HG03025 (cell line): Measurements from ENCODE around the gene YPEL2.
"Not testable (repeated sequence)": the region's sequence is repeated elsewhere in the genome, so short reads cannot be mapped to it uniquely, and the experiment has no call there.

Source experiments
- ATAC-seq: cut with Tn5 transposase; IDR thresholded peaks from one replicate; pipeline ENCODE4 v1.9.1; 2021; ENCODE audit warnings: mild to moderate bottlenecking, moderate library complexity; ENCODE audit not compliant: unreplicated experiment, low FRiP score

Gene YPEL2

GRCh38 chr17:59331129-59331928 is at the start of gene YPEL2:
YPEL2 (plus strand) TSS chr17:59331655; CDS start chr17:59353410, 21,755 bp downstream.
- ATAC-seq = peak; percentile 94

DNA sequence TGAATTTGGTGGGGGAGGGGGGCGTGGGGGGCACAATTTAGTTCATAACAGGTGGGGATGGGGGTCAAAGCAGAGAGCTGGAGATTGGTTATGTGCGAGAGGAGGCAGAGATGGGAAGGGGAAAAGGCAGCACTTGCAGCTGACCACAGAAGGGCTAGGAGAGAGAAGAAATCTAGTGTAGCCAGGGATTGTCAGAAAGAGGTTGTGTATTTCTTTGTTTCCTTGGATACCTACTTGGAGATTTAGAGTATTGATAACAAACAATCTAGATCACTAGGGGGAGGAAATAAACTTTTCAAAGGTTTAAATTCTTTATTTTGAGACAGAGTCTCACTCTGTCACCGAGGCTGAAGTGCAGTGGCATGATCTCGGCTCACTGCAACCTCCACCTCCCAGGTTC is 47.1 kb upstream of the YPEL2 start:
- ATAC-seq = no peak

GRCh38 chr17:59287452-59287851 is 44.0 kb upstream of the YPEL2 start:
- no peak for ATAC-seq

GRCh38 chr17:59287891-59288290 is 43.6 kb upstream of the YPEL2 start:
- no peak for ATAC-seq

DNA sequence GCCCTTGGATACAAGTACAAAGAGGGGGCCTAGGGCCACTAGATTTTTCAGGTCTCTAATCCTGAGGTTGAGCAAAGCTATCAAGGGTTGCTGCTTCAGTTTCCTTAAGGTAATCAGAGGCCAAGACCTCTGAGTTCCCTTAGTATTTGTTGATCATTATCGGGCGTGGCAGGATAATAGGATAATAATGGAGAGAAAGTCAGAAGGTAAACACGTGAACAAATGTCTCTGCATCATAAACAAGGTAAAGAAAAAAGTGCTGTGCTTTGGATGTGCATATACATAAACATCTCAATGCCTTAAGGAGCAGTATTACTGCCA is 41.5 kb upstream of the YPEL2 start:
- ATAC-seq = no peak

GRCh38 chr17:59290302-59290998 is 41.0 kb upstream of the YPEL2 start:
- not testable (repeated sequence) for ATAC-seq

DNA sequence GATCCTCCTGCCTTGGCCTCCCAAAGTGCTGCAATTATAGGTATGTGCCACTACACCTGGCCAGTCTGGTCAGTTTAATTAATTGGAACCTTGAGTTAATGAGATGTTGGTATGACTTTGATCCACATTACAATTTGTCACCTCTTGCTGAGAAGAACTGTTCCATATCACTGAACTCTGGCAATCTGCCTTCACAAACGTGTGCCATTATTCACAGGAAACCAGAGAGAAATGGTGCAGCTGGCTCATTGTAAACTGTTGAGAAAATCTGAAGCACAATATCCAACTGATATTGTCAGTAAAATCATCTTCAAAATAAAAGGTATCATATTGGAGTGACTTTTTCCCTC is 39.3 kb upstream of the YPEL2 start:
- no peak for ATAC-seq

- ATAC-seq = no peak
Observed at GRCh38 chr17:59296190-59296589, 35.3 kb upstream of the YPEL2 start.

DNA sequence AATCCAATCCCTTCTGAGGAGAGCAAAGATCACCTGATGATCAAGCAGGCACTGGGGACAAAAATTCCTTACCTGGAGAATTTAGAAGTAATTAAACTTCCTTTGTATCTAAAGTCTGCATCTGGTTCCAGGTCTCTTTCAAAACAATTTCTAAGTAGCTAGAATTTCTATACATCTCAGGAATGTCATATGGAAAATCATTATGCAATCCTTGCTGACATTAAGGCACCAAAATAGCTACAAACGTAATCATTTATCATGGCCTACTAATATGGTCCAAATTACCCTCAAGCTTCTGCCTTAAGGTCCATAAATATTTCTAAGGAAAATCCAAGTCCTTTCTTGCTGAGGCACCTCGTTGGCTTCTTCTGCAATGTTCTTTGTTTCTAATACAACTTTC is 32.9 kb upstream of the YPEL2 start:
- no peak for ATAC-seq

DNA sequence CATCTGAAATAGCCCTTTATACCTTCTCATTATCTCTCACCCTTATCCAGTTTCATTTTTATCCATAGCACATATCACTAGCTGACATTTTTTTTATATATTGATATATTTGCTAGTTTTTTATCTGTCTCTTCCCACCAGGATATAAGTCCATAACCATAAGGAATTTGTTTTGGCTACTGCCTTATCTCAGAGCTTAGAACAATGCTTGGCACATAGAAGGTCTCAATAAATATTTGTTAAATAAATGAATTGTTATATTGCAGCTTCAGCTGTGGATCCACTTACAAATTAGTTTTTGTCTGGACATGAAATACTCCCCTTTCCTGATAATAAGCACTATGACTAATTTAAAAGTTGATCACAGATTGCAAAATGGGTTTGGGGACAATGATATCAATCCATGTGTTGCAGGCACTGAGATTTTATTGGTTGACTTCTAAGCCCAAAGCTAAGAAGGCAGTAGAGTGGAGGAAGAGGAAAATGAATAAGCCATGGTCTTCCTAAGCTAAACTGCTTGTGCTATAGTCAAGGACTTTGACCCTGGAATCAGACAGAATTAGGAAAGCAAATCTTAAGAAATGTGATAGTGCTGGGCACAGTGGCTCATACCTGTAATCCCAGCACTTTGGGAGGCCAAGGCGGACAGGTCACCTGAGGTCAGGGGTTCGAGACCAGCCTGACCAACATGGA is 31.9 kb upstream of the YPEL2 start:
- ATAC-seq = no peak

GRCh38 chr17:59300941-59301340 is 30.5 kb upstream of the YPEL2 start:
- no peak for ATAC-seq

GRCh38 chr17:59304811-59305210 is 26.6 kb upstream of the YPEL2 start:
- no peak for ATAC-seq

DNA sequence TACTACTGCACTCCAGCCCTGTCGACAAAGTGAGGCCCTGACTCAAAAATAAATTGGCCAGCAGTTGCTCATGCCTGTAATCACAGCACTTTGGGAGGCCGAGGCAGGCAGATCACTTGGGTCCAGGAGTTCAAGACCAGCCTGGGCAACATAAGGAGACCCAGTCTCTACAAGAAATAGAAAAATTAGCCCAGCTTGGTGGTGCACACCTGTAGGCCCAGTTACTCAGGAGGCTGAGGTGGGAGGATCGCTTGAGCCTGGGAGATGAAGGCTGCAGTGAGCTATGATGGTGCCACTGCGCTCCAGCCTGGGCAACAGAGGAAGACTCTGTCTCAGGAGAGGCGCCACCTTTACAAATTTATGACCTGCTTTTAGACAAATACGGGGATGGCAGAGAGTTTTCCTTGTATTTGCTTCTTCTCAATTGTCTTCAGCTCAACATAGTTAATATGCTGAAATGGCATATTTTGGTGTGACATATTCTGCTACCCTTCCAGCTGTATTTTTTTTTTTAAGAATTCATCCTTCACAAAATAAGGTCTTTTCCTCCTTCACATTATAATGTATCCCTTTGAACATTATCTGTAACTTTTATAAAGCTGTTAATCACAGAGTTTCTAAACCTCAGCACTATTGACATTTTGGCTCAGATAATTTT is 21.1 kb upstream of the YPEL2 start:
- ATAC-seq = no peak

DNA sequence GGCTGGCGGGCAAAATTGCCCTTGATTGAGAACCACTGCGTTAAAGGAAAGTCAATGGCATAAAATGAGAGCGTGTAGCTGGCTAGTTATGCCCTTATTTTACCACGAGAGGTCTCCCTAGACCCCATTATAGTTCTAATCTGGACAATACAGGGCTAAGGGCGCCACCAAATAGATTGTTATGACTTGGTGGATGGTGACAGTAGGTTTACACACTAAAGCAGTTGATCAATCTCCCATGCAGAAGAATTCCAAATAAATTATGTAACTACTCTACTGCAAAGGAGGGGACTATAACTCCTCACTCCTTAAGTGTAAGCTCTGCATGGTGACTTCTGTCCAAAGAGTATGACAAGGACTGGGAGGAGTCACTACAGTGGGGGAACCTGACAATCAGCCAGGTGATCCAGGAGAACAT is 20.4 kb upstream of the YPEL2 start:
- ATAC-seq = no peak

DNA sequence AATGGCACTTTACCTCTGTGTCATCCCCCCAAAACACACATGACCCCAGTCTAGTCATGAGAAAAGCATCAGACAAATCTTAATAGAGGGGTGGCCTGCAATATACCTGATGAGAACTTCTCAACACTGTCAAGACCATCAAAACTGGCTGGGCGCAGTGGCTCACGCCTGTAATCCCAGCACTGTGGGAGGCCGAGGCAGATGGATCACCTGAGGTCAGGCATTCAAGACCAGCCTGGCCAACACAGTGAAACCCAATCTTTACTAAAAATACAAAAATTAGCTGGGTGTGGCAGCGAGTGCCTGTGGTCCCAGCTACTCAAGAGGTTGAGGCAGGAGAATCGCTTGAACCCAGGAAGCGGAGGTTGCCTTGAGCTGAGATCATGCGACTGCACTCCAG is 19.9 kb upstream of the YPEL2 start:
- not testable (repeated sequence) for ATAC-seq

DNA sequence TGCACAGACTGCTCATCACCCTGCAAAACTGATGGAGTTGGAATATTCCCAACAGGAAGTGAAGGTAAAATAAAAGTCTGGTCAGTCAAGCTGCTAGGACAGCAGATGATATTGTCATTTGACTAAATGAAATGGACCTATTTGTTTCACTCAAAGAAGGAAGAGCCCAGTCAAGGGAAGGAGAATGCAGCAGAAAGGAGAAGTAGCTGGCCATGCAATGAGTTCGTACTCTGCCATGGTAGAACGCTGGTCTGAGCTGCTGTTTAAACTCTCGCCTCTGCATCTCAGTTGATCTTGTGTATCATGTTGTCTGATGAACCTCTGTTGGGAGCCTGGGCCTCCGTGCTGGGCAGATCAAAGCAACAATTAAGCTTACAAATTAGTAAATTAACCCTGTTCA is 15.6 kb upstream of the YPEL2 start:
- ATAC-seq = no peak

DNA sequence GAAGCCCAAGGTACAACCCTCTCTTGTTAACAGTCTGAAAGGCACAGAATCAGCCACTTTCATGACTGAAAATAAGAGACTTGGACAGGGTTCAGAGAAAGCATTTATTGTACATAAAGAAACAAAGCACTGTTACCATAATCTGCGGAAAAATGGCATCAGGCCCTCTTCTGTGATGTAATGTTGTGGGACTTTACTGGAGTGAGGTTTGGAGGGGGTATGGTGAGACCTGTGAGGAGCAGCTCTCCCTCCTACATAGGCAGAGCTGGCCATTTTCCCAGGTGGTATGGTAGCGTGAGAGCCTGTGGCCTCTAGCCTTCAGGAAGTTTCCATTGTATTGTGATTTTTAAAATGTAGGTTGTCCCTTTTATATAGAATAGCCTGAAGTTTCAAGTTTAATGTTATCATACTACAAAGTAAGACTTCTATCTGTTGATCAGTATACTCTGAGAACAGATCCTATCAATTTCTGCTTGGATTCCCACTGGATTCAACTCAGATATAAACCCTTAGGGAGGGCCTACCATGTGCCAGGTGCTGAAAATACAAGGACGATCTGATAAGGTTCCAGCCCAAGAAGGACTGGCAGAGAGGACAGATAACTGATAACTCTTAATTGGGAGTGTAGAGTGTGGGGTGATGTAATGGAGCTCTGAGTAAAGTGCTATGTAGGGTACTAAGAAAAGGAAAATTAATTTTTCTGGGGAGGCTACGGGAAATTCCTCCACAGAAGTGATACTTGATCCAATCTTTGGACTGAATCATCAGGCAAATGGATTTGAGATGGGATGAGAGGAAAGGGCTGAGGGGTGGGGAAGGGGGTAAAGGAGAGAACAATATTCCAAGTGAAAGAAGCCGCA is 4.1 kb upstream of the YPEL2 start:
- no peak for ATAC-seq

DNA sequence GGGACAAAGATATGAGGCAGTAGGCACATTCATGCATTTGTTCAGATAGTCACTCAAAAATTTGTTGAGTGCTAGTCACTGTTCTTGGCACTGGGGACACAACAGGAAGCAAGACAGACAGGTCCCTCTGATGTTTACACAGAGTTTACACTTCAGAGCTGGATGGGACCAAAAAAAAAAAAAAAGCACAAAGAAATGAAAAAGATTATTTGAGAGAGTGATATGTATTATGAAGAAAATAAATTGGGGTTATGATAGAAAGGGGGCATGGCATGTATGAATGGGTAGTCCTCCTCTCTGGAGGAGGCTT is 3.5 kb upstream of the YPEL2 start:
- no peak for ATAC-seq

DNA sequence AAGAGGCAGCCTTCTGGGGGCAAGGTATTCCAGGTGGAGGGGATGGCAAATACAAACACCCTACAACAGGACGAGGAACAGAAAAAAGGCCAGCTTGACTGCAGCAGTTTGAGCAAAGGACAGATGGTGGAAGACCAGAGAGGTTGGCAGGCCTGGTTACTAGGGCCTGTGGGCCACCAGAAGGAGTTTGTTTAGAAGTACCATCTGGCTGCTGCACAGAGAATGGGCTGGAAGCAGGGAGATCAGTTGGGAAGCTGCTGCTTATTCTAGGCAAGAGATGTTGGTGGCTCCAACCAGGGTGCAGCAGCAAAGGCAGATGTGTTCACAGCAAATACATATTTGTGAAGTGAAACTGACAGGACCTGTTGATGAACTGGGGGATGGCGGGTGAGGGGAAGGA is 2.9 kb upstream of the YPEL2 start:
- ATAC-seq = no peak
